ENCODE results near the gene DDB1. TPM values are rescaled to one million over a fixed set of nuclear protein-coding genes. Genes with fewer than 3 reads are reported as not detected.
A peak's percentile ranks its signal among the peaks of the same experiment; 100 is the strongest.

Gene DDB1
- total and polyA plus RNA-seq, 2 of the 13 experiments (the other 11 are each of a cell fraction or from before 2014, with no cell fraction given): 217 to 266 TPM

- no peak; the same call in 1 of the 2 replicates for TF ChIP-seq ZNF318 (CRISPR knock-in tag; IDR thresholded peaks at IDR 0.05)
- no peak for TF ChIP-seq KIAA2018 (CRISPR knock-in tag; IDR thresholded peaks at IDR 0.05; ENCODE audit: borderline replicate concordance)
- no peak for TF ChIP-seq IKZF5 (CRISPR knock-in tag; IDR thresholded peaks at IDR 0.05)
- TF ChIP-seq ZSCAN30 (CRISPR knock-in tag; IDR thresholded peaks at IDR 0.05): no peak
- TF ChIP-seq ZIK1 (CRISPR knock-in tag; IDR thresholded peaks at IDR 0.05; ENCODE audit: borderline replicate concordance, low read depth): 0 out of 2 replicates have a peak, but pooled peaks have one; percentile 33
- TF ChIP-seq PBX3 (CRISPR knock-in tag; IDR thresholded peaks at IDR 0.05; ENCODE audit: borderline replicate concordance): no peak
- TF ChIP-seq KDM6A (CRISPR knock-in tag; IDR thresholded peaks at IDR 0.05; ENCODE audit: low read depth): no peak
- TF ChIP-seq ZNF350 (CRISPR knock-in tag; IDR thresholded peaks at IDR 0.05; ENCODE audit: borderline replicate concordance, low read depth): no peak; the same call in 1 of the 2 replicates
Observed at GRCh38 chr11:61293867-61294716, 38.8 kb downstream of the DDB1 start (continued).
